Coronary artery (tissue), 2 donors: Measurements from ENCODE around the gene ATP9B.

Experiments
- DNase-seq: peaks from one replicate; pipeline ENCODE4 v3.0.0-alpha.2; 2017; ENCODE audit warnings: low spot score
- H3K27ac ChIP-seq, 2 donors: fragments of 200-600 bp; sonication (generic); one replicate each; pipeline ENCODE4 v1.5.1; 2016 to 2019
- H3K4me3 ChIP-seq: fragments of 200-600 bp; sonication (generic); 2 replicates; pipeline ENCODE4 v1.5.1; 2016; ENCODE audit warnings: mild to moderate bottlenecking, moderate library complexity
- TF ChIP-seq, protein P1 (sequence below): fragments of 200-600 bp; sonication (generic); IDR thresholded peaks from one replicate; pipeline ENCODE4 v1.5.1; 2019; ENCODE audit warnings: antibody characterized with exemption

Gene ATP9B

DNA sequence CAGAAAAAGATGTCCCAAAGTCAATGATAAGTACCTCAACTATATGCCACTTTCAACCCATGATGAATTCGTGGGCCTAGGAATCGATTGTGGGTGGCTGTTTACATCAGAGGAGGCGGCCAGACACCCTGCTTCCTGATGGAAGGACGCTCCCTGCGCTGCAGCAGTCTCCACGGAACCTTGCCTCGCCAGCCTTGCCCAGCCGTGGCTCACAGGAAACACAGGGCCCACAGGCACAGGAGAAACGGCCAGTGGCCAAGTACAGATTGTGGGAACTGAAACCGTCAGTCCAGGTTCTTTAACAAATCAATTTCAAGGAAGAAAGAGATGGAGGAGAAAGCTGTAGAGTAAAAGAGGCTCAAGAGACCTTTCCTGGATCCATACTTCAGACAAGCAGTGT, 225.0 kb downstream of the ATP9B start:
- Histone ChIP-seq H3K27ac (no peak overlapping the region), H3K4me3 (no peak overlapping the region)
- TF ChIP-seq, protein P1, sequence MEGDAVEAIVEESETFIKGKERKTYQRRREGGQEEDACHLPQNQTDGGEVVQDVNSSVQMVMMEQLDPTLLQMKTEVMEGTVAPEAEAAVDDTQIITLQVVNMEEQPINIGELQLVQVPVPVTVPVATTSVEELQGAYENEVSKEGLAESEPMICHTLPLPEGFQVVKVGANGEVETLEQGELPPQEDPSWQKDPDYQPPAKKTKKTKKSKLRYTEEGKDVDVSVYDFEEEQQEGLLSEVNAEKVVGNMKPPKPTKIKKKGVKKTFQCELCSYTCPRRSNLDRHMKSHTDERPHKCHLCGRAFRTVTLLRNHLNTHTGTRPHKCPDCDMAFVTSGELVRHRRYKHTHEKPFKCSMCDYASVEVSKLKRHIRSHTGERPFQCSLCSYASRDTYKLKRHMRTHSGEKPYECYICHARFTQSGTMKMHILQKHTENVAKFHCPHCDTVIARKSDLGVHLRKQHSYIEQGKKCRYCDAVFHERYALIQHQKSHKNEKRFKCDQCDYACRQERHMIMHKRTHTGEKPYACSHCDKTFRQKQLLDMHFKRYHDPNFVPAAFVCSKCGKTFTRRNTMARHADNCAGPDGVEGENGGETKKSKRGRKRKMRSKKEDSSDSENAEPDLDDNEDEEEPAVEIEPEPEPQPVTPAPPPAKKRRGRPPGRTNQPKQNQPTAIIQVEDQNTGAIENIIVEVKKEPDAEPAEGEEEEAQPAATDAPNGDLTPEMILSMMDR = no peak
- no peak for DNase-seq

DNA sequence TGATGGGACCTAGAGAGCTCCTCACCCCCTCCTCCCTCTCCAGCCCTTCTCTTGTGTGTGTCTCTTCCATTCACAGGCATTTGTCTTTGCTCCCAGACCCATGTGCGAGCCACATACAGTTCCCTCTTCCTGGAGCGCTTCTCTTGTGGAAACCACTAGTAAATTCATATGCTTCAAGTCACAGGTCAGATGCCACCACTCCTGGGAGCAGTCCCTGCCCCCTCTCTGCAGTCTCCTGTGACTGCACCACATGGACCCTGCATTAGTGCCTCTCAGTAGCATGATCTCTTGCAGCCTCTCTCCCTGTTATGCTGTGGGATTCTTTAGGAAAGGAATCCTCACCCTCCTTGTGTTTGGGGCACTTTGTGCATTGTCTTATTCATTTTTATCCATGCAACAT, 230.1 kb downstream of the ATP9B start:
- no peak overlapping the region for H3K27ac ChIP-seq
- no peak for DNase-seq
- TF ChIP-seq, protein P1 = no peak
- H3K4me3 ChIP-seq = no peak overlapping the region

DNA sequence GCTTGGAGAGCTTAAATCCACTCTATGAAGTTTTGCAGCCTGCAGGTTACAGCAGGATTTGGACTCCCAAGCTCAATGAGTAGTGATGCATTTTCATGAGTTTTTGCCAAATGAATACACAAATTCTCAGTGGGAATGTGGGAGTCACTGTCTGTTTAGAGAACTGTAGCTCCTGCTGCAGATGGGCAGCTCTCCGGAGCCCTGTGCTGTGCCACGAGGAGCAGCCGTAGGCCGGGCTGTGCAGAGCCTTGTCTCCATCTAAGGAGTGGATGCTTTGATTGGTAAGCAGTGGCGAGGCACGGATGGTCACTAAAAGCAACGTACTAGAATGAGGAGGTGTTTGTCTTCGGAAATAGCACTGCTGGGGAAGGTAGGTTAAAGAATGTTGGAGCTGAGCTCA, 230.5 kb downstream of the ATP9B start:
- H3K4me3 ChIP-seq = no peak overlapping the region
- no peak for DNase-seq
- H3K27ac ChIP-seq = no peak overlapping the region
- TF ChIP-seq, protein P1 = no peak

DNA sequence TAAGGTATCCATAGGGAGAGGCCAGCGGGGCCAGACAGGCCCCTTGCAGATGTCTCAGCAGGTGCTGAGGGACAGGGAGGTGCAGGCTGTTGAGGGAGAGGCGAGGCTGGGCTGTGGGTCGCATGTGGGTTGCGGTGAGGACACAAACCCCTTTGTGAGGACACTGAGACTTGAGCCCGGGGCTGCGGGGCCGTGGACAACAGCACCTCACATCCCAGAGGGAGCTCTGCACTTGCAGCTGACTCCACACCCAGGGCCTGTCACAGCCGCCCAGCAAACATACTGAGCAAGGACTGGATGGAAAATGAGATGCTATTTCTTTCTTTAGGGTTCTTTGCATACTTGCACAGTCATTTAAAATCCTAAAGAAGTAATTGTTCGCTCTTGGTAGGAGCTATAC, 231.2 kb downstream of the ATP9B start:
- TF ChIP-seq, protein P1 = no peak
- no peak overlapping the region for H3K27ac ChIP-seq
- no peak overlapping the region for H3K4me3 ChIP-seq
- DNase-seq = no peak

DNA sequence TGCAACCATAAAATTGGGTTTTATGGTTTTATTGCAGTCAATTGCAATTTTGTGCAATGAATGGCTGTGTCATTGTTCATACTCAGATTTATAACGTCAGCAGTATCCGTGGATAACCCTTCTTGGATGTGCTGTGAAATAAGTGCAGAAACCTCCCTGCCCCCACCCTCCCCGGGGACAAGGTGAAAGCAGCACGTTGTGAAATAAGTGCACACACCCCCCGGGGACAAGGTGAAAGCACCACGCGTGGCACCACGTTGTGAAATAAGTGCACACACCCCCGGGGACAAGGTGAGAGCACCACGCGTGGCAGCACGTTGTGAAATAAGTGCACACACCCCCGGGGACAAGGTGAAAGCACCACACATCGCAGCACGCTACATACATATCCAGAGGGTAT, 232.9 kb downstream of the ATP9B start:
- Histone ChIP-seq H3K27ac (no peak overlapping the region), H3K4me3 (no peak overlapping the region)
- TF ChIP-seq, protein P1 = no peak
- DNase-seq = no peak

DNA sequence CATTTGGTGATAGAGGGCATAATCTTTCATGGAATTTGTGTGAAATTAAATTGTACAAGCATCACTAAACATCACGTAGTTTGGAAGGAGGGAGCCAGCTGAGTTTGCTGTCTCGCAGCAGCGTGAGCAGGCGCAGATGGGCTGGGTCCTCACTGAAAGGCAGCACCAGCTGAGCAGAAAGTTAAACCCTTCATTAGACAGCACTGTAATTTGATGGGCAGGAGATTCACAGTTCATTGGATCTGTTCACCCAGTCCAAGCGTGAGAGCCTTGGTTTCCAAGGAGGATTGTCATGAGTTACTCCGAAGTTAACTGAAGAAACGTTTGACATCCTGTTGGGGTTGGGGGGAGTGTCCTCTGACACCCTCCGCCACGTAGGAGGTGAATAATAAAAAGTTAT, 236.7 kb downstream of the ATP9B start:
- TF ChIP-seq, protein P1 = no peak
- Histone ChIP-seq H3K4me3 (no peak overlapping the region), H3K27ac (no peak overlapping the region)
- DNase-seq = no peak

DNA sequence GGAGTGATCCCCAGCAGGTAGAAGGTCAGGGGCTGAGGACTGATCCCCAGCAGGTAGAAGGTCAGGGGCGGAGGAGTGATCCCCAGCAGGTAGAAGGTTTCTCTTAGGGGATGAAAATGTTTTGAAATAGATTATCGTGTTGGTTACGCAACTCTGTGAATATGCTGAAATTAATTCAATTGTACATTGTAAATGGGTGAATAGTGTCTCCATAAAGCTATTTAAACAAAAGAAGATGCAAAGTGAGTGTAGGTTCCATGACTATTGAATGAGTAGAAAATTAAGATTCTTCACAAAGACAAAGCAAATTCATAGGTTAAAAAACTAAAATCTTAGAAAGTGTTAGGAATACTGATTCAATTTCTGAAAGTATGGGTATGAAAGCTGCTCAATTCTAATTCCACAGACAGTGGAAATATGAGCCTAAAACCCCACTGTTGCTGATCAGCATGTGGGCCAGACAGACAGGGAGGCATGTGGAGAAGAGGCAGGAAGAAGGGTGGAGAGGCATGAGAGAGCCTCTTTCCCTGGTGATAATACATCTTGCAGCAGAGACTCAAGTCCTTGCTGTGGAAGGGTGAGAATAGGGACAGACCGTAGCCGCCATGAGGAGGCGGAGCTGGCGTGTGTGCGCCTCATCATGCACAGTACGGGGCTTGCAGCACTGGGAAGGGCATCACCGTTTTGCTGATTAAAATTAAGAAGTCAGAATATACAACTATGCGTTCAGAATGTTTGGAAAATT, 240.6 kb downstream of the ATP9B start:
- no peak overlapping the region for H3K27ac ChIP-seq
- H3K4me3 ChIP-seq = no peak overlapping the region
- TF ChIP-seq, protein P1 = no peak
- no peak for DNase-seq
